ENCODE measurements around the gene CSTA. TPM values are rescaled to one million over a fixed set of nuclear protein-coding genes. Genes with fewer than 3 reads are reported as not detected.

Gene CSTA
- total RNA-seq, 1 donor from 2014 or later: not detected

DNA sequence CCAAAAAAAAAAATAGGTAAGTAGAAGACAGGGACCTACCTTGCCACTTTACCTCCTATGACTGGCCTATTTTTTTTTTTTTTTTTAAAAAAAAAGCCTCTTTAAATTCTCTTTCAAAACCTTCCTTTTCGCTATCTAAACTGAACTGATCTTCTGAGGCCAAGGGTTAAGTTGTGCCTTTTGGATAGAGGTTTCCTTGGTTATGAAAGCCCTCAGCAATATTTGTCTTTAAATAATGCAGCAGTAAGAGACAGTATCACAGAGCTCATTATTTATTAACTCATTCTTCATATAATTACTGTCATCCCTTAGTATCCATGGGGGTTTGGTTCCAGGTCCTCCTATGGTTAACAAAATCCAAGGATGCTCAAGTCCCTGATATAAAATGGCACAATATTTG, 49.0 kb downstream of the CSTA start:
- no peak for DNase-seq (ENCODE audit: low spot score, unreplicated experiment)
- H3K27ac Mint-ChIP-seq: no peak overlapping the region
- H3K36me3 Mint-ChIP-seq (ENCODE audit: insufficient read depth): peaks cover 11% of the 10 kb centered on the region
- H3K4me1 Mint-ChIP-seq (ENCODE audit: low read depth): peaks cover 2% of the 10 kb centered on the region
- H3K9me3 Mint-ChIP-seq (ENCODE audit: low read depth): no peaks in the 10 kb centered on the region
- TF ChIP-seq, protein P1, sequence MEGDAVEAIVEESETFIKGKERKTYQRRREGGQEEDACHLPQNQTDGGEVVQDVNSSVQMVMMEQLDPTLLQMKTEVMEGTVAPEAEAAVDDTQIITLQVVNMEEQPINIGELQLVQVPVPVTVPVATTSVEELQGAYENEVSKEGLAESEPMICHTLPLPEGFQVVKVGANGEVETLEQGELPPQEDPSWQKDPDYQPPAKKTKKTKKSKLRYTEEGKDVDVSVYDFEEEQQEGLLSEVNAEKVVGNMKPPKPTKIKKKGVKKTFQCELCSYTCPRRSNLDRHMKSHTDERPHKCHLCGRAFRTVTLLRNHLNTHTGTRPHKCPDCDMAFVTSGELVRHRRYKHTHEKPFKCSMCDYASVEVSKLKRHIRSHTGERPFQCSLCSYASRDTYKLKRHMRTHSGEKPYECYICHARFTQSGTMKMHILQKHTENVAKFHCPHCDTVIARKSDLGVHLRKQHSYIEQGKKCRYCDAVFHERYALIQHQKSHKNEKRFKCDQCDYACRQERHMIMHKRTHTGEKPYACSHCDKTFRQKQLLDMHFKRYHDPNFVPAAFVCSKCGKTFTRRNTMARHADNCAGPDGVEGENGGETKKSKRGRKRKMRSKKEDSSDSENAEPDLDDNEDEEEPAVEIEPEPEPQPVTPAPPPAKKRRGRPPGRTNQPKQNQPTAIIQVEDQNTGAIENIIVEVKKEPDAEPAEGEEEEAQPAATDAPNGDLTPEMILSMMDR (IDR thresholded peaks at IDR 0.05; ENCODE audit: unreplicated experiment): no peak
- no peaks in the 10 kb centered on the region for H3K27me3 Mint-ChIP-seq
- no peak overlapping the region for H3K4me3 Mint-ChIP-seq (ENCODE audit: low read depth)

DNA sequence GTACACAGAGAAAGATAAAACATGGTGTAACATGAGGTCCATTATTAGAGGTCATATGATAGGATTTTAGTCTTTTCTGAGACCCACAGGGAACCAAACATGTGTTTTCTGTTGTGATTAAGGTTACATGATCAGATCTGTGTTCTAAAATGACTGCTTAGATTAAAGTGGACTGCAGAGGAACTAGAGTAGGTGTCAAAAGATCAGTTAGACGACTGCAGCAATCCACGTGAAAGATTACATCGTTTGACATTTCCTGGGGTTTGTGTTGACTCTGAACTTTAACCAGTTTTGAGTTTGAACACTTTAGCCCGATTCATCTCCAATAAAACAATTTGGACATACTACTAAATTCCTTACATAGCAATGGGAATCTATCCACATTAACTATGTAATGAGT, 52.9 kb downstream of the CSTA start:
- peaks cover 6% of the 10 kb centered on the region for H3K36me3 Mint-ChIP-seq (ENCODE audit: insufficient read depth)
- H3K4me3 Mint-ChIP-seq (ENCODE audit: low read depth): no peak overlapping the region
- peaks cover 9% of the 10 kb centered on the region for H3K4me1 Mint-ChIP-seq (ENCODE audit: low read depth)
- peak overlapping the region; percentile 50 for H3K27ac Mint-ChIP-seq
- no peak for DNase-seq (ENCODE audit: low spot score, unreplicated experiment)
- H3K27me3 Mint-ChIP-seq: no peaks in the 10 kb centered on the region
- TF ChIP-seq, protein P1 (IDR thresholded peaks at IDR 0.05; ENCODE audit: unreplicated experiment): no peak
- no peaks in the 10 kb centered on the region for H3K9me3 Mint-ChIP-seq (ENCODE audit: low read depth)

DNA sequence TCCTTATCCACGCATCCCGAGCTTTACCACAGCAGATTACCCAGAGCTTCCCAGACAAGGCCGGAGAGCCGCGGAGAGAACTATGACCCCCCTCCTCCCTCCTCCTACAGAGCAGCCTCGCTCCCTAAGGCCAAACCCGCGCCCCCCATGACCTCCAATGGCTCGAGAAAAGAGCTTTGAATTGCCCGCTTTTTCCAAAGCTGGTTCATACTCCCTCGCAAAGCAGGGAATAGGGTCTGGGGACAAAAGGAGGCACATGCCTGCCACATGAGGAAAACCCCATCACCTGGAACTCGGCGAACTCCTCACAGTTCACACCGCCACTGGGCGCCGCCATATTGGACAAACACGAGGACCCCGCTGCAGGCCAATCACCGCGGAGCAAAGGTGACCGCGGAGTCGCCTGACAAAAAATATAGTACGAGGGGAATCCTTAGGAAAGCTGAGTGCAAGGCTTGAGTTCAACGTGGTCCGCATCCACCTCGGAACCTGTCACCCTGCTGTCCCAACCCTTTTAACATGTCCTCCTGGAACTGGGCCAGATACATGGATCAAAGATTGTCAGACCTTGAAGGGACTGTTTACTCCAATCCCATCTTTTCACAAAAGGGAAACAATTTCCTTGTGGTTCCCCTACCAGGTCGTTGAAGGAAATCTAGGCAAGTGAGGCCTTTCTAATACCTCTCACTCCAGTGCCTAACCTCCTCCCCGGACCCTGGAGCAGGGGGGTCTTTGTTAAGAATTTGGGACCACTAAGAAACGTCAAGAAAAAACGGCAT, 58.0 kb downstream of the CSTA start, which contains the start of gene MIX23:
Gene MIX23 (minus strand): TSS at position 344 of the 779 bp plus-strand sequence. CDS start 7 bp downstream, at position 337.
- Mint-ChIP-seq H3K4me3 (ENCODE audit: low read depth) (peak within 1 kb of the TSS; percentile 95), H3K27ac (peak within 1 kb of the TSS; percentile 97), H3K36me3 (ENCODE audit: insufficient read depth) (peaks cover 6% of the 10 kb centered on the region), H3K9me3 (ENCODE audit: low read depth) (no peaks in the 10 kb centered on the region), H3K4me1 (ENCODE audit: low read depth) (peaks cover 28% of the 10 kb centered on the region), H3K27me3 (no peaks in the 10 kb centered on the region)
- TF ChIP-seq, protein P1 (IDR thresholded peaks at IDR 0.05; ENCODE audit: unreplicated experiment): no peak
- DNase-seq (ENCODE audit: low spot score, unreplicated experiment): peak; percentile 75

DNA sequence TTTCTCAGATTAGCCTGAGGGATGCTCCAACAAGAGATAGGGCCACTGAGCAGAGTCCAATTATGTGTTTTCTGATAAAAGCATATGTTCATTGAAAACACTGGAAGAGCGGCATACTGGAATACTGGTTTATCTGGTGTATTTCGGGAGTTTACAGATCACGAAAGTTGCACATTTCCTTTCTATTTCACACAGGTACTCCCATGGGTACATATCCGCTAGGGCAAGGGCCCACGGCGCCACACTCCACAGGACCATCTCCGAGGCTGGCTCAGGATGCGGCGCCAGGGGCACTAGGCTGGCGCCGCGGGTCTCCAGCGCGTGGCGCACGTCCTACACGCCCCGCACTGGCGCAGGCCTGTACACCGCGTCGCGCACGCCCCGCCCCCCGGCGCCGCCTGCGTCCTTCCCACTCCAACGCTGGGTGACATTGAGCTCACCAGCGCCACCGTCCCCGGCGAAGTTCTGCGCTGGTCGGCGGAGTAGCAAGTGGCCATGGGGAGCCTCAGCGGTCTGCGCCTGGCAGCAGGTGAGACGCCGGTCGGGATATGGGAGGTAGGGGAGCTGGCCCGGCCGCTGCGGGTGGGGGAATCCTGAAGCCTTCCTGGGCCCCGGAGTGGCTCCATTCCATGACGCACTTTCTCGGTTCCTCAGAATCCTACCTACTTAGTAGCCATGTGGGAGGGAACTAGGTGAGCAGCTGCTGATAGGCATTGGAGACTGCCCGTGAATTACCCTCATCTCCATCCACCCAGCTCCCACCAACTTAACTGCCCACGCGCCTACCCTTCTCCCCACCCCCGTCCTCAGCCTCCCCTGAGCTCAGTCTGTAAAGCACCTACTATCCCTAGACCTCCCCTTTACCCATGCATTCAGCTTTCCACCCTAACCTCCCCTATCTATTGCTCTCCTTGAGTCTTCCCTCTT, 59.0 kb downstream of the CSTA start, which contains the start of gene FAM162A:
Gene FAM162A (plus strand): TSS at position 412 of the 927 bp plus-strand sequence. CDS start 84 bp downstream, at position 496.
- peak; percentile 95 for DNase-seq (ENCODE audit: low spot score, unreplicated experiment)
- TF ChIP-seq, protein P1 (IDR thresholded peaks at IDR 0.05; ENCODE audit: unreplicated experiment): peak; percentile 77
- Mint-ChIP-seq H3K9me3 (ENCODE audit: low read depth) (no peaks in the 10 kb centered on the region), H3K4me1 (ENCODE audit: low read depth) (peaks cover 28% of the 10 kb centered on the region), H3K27ac (peak within 1 kb of the TSS; percentile 97), H3K36me3 (ENCODE audit: insufficient read depth) (peaks cover 10% of the 10 kb centered on the region), H3K4me3 (ENCODE audit: low read depth) (peak within 1 kb of the TSS; percentile 95), H3K27me3 (no peaks in the 10 kb centered on the region)

DNA sequence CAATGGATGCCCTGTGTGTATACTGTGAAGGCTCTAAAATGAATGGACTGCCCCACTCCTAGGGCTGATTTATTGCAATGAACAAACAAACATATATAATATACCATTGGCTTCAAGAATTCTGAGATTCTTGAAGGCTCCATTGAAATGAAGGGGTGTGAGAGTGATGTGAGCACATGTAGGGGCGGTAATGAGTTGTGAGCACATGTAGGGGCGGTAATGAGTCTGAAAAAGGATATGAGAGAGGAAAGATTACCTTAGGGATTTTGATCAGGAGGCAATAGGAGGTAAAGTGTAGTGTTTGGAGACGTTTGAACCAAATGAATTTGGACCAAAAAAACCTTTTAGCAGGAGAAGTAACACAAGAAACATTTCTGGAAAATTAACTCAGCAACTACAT, 62.7 kb downstream of the CSTA start:
- H3K27ac Mint-ChIP-seq: no peak overlapping the region
- TF ChIP-seq, protein P1 (IDR thresholded peaks at IDR 0.05; ENCODE audit: unreplicated experiment): no peak
- H3K9me3 Mint-ChIP-seq (ENCODE audit: low read depth): no peaks in the 10 kb centered on the region
- H3K27me3 Mint-ChIP-seq: no peaks in the 10 kb centered on the region
- H3K4me1 Mint-ChIP-seq (ENCODE audit: low read depth): peaks cover 35% of the 10 kb centered on the region
- H3K4me3 Mint-ChIP-seq (ENCODE audit: low read depth): no peak overlapping the region
- H3K36me3 Mint-ChIP-seq (ENCODE audit: insufficient read depth): peaks cover 10% of the 10 kb centered on the region
- DNase-seq (ENCODE audit: low spot score, unreplicated experiment): no peak

Measured in progenitor cell of endocrine pancreas (in vitro differentiated cells).